Muscle of back (tissue), 13 donors: ENCODE data around the gene ZNF266. TPM values are rescaled to one million over a fixed set of nuclear protein-coding genes. Genes with fewer than 3 reads are reported as not detected.

ENCODE experiments used
- DNase-seq, 3 donors: peaks; one replicate each; pipeline versions ENCODE4 v3.0.0 to v3.0.0-alpha.2; 2013
- long read RNA-seq, 9 donors: transcript quantifications; one replicate each; lab custom pipeline, GENCODE V29; 2026
- polyA plus RNA-seq, 10 donors: library from polyadenylated mRNA; unstranded; fragments of 120-200 nt; gene quantifications; one replicate each; pipeline ENCODE4 v1.2.1, GENCODE V29; 2013; ENCODE audit not compliant: insufficient read length in 10 of 10

The ZNF266 gene
- 10 to 100 TPM; 10.7 to 44.6 (median 24.8) TPM for polyA plus RNA-seq
- long read RNA-seq, donor 1, partial matches to known transcripts, result 0 of 1 reads
- long read RNA-seq, donor 1, other reads (novel, unspliced or antisense), result 0 of 1 reads
- long read RNA-seq, donor 2, result 0 reads
- long read RNA-seq, donor 3, result 0 reads
- long read RNA-seq, donor 4, result 0 reads
- long read RNA-seq, donor 5, result 0 reads
- long read RNA-seq, donor 6, result 0 reads
- long read RNA-seq, donor 7, result 0 reads
- long read RNA-seq, donor 8, result 0 reads
- long read RNA-seq, donor 9, result 0 reads

DNA sequence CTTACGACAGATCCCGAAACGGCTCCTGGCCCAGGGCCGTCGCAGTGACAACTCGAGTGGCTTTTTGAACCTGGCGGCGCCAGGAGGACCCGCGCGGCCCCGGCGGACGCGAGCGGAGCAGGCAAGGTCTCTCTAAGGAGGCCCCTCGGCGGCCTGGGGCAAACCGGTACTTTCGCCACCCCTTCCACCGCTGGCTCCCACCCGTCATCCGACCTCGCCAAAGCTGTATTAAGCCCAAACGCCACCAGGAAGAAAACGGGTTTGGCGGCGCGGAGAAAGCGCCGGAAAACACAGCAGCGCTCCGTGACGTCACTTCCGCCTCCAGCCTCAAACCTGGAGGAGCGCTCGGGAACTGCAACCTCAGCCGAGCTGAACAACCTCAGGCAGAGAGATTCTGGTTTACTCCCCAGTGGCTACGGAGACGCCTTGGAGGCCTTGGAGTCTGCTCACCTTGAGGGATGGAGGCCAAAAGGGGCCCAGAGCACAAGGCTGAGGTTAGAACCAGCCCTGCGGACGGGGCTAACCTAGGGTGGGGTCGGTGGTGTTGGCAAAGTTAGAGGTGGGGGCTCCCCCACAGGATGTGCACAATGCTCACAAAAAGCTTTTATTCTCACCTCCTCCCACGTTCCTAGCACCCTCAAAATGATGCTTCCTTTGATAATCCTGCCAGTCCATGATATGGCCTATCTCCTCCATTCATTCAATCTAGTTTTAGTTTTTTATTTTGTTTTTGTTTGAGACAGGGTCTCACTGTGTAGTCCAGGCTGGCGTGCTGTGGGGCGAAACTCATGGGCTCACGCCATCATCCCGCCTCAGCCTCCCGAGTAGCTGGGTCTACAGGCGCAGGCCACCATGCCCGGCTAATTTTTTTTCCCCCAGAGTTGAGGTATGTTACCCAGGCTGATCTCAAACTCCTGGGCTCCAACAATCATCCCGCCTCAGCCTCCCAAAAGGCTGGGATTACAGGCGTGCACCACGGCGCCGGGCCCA, at the start of gene ZNF266:
Gene ZNF266, minus strand, starts transcription at position 295 of the 990 bp plus-strand sequence. CDS start 15,484 bp downstream, outside the sequence.
- DNase-seq, result peak; percentile 90 to 97 (median 94)

DNA sequence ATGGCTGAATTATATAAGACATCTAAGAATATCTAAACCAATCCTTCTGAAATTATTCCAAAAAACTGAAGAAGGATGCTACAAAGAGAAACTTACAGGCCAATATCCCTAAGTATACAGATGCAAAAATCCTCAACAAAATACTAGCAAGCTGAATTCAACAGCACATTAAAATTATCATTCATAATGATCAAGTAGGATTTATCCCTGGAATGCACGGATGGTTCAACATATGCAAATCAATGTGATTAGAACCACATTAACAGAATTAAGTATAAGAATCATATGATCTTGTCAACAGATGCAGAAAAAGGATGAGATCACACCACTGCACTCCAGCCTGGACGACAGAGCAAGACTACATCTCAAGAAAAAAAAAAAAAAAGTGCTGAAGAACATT, 49.8 kb upstream of the ZNF266 start:
- DNase-seq, result no peak

DNA sequence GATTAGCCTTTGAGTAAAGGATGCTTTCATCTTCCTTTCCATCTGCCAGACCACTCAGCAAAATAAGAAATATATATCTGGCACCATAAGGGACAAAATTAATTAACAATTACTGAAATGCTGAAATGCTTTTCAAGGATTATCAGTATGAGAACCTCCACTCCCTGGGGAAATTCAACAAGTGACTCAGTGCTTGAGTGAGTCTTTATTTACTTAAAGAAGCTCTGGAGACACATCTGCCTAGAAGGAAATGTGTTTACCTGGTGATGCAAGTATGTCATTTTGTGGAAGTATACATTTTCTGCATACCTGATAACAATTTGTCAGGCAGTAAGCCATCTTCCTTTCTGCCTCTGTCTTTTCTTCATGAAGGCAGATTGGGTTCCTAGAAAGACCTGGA, 39.6 kb upstream of the ZNF266 start:
- DNase-seq, result no peak

DNA sequence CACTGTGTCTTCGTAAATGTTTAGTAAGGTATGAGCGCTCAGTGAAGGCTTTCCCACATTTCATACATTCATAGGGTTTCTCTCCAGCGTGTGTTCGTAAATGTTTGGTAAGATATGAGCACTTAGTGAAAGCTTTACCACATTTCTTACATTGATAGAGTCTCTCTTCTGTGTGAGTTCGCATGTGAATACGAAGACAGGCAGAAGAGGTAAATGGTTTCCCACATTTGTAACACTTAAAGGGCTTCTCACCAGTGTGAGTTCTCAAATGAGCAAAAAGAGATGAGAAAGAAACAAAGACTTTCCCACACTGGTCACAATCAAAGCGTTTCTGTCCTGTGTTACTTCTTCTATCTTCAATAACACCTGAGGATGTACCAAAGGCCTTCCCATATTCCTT, 31.8 kb upstream of the ZNF266 start:
- no peak for DNase-seq

DNA sequence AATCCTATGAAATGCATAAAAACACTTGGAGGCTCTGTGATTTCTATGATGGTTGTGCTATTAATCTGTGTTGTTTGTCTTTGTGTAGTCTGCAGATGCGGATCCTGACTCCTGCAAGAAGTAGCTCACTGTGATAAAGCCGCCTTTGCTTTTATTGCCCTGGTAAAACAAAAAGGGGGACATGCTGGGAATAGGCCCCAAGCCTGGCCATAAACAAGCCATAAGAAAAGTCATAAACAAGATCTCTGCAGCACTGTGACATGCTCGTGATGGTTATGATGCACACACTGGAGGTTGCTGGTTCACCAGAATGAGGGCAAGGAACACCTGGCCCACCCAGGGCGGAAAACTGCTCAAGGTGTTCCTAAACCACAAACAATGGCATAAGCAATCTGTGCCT, 26.6 kb upstream of the ZNF266 start:
- DNase-seq, result no peak

DNA sequence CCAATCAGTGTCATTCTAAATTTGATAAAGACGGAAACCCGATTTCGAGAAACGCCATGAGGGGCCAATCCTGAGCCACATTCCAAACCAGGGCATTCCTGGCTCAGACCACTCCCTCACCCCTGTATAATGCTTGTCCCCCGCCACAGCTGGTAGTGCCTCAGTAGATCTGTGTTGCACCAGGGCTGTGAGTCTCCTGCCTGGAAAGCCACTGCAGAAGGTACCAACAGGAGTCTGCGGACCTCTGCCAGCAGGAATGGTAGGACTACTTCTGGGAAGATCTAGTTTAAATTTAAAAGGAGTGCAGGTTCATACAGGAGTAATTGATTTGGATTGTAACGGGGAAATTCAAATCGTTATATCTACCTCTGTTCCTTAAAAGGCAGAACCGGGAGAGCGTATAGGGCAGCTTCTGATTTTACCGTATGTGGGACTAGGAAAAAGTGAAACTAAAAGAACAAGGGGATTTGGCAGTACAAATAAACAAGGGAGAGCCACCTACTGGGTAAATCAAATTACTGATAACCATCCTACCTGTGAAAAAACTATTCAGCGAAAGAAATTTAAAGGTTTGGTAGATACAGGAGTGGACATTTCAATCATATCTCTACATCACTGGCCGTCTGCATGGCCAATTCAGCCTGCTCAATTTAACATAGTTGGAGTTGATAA, 20.8 kb upstream of the ZNF266 start:
- DNase-seq, result no peak

DNA sequence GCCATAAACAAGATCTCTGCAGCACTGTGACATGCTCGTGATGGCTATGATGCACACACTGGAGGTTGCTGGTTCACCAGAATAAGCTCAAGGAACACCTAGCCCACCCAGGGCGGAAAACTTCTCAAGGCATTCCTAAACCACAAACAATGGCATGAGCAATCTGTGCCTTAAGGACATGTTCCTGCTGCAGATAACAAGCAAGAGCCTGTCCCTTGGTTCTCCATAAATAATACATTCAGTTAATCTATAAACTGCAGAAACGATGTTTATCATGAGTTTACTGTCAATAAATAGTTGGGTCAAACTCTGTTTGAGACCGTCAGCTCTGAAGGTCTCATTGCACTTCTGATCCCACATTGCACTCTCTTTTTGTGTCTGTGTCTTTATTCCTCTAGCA, 18.6 kb upstream of the ZNF266 start:
- DNase-seq, result no peak

DNA sequence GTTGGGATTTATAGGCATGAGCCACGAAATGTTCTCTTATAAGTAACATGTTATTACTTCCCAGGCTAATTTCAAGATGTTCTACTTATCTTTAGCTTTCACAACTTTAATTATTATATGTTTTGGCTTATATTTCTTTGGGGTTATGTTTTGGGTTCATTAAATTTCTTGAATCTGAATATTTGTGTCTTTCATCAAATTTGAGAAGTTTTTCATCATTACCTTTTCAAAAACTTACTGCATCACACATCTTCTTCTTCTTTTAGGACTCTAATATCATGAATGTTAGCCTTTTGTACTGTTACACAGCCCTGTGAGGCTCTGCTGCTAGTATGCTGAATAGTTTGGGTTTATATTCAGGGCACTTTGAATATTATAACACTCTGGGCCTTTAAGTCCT, 9.7 kb upstream of the ZNF266 start:
- no peak for DNase-seq

DNA sequence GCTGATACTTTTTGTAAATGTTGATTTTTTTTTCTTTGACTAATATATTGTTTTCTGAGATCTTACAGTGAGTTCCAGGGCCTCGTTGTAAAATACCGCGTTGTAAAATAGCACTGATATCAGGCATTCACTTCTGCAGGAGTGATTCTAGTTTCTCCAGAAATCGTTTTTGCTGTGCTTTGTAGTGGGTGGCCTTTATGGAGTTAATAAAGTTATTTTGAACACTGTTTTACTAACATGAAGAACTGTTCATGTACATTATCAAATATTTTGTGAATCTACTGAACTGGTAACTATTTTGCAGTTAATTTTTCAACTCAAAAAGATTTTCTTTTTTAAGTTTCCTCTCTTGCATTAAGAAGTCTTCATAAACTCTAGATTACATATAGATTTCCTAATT, 985 bp upstream of the ZNF266 start:
- DNase-seq, result no peak

DNA sequence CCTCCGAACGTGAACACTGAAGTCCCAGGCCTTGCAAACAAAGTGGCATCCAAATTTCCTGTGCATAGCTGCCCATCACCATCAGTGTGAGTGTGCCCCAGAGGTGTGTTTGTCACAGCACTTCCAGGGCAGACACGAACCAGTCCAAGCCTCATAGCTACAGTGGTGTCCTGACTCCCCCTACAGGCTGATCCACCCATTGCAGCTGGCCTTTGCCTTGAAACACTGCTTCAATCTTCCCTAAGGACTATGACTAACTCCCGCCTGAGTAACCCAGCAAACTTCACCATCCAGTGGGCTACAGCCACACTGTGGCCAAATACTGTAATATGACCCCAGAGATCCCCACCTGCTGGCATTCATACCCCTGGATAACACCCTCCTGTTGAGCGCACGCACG, 3.9 kb downstream of the ZNF266 start:
- no peak for DNase-seq

DNA sequence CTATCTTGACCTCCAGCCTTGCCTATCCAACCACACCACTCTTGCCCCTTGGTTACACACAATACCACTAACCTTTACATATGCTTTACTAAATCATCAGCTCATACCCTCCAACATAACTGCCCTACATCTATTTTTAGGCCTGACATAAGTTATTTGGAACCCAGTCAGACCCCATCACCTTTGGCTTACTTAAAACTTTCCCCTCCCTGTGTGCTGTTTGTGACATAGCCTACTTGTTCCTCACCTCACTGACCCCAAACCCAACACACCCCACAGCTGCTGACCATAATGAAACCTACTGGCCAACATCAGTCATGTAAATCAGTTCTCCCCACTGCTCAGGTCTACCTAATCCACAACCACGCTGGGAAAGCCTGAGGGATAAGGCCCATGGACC, 4.9 kb downstream of the ZNF266 start:
- no peak for DNase-seq

DNA sequence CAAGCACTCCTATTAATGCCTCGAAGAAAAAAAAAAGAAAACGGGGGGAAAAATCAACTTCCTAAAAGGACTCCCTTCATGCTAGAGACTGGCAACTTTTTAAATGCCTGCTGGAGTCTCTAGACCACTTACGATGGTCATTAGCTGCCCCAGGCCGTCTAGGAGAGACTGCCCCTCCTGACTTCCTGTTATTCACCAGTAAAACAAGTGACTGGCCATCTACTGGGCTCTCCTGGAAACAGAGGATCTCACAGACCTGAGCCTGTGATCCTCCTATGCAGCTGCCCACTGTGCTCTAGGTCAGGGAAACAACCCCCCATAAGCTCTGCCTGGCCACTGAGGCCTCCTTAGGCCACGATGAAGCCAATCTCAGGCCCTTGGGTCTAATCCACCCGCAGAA, 7.4 kb downstream of the ZNF266 start:
- DNase-seq, result no peak

DNA sequence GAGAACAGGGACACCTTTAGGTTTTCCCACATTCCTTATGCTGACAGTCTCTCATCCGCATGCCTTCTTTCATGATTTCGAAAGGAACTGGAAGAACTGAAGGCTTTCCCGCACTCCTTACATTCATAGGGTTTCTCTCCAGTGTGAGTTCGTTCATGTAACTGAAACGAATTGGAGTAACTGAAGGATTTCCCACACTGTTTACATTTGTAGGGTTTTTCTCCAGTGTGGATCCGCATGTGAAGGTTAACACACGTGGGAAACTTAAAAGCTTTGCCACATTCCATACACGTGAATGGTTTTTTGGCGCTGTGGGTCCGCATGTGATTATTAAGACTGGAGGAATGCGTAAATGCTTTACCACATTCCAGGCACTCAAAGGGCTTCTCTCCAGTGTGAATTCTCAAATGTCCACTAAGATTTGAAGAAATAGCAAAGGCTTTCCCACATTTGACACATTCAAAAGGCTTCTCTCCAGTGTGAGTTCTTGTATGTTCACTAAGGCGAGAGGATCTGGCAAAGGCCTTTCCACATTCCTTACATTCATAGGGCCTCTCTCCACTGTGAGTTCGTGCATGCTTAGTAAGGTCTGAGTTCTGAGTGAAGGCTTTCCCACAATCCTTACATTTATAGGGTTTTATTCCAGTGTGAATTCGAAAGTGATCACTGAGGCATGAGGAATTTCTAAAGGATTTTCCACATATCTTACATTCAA, 22.0 kb downstream of the ZNF266 start:
- DNase-seq, result no peak

DNA sequence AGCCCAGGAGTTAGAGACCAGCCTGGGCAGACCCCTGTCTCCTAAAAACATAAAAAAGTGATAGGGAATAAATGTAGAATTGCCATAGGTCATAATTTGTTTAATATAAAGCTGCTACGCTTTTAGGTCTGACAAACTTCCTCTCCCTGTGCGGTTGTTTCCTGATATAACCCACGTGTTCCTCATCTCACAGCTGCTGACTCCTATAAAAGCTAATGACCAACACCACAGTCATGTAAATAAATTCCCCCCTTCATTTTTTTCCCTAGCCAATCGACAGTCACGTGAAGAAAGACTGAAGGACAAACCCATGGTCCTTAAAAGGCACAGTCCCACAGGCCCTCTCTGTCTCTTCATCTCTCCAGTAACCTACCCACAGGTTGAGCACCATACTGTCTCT, 27.5 kb downstream of the ZNF266 start:
- no peak for DNase-seq

DNA sequence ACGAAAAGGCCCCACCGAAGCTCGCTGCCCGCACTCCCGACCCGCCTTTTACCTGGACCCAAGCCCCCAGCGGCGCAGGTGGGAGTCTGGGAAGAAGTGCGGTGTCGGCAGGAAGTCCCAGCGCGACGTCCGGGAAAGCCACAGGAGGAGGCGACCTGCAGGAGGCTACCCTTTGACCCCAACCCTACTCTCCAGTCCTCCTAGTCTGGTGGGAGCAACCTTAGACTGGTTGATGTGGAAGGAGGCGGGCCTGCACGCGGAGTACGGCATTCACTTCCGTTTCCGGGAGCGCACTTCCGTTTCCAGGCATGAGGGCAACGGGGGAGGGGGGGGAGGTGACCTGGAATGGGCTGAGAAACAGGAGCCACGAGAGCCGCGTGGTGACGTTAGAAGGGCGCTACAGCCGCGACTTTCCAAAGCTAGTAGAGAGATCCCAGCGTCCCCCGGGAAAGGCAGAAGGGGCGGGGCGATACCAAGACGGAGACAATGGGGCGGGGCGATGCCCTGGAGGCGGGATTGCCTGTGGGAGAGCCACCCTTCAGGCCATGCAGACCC, 28.5 kb downstream of the ZNF266 start:
- DNase-seq, result peak; percentile 75 to 90 (median 79)

DNA sequence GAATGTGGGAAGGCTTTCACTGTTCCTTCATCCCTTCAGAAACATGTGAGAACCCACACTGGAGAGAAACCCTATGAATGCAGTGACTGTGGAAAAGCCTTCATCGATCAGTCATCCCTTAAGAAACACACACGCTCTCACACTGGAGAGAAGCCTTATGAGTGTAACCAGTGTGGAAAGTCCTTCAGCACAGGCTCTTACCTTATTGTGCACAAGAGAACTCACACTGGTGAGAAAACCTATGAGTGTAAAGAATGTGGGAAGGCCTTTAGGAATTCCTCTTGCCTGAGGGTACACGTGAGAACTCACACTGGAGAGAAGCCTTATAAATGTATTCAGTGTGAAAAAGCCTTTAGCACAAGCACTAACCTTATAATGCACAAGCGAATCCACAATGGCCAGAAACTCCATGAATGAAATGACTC, 54.0 kb downstream of the ZNF266 start:
- no peak for DNase-seq

DNA sequence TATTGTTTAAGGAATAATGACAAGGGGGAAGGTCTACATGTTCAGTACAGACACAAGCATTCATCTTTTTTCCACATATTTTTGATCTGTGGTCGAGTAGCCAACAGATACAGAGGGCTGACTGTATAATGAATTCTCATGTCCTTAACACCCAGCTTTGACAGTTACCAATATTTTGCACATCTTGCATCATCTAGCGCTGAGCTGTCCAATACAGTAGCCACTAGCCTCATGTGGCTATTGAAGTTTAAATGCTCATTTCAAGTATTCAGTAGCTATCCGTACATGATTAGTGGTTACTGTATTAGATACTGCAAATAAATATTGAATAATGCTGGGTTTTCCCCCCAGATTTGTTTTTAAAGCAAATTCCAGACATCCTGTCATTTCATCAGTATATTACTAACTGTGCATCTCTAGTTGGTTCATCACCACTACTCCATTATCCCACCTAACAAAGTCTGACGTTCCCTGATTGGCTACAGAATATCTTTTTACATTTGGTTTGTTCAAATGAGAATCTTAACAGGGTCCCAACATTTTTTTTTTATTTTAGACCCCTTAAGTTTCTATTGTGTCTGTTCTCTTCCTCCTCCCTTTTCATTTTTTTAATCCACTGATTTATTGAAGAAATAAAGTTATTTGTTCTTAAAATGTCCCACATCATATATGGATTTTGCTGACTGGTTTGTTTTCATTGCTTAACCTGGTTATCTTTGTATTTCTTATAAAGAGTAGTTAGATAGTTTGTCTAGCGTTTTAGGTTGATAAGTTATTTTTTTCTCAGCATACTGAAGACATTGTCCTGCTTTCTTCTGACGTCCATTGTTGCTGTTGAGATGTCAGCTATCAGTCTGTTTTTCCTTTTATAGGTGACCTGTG, 64.4 kb downstream of the ZNF266 start:
- no peak for DNase-seq

DNA sequence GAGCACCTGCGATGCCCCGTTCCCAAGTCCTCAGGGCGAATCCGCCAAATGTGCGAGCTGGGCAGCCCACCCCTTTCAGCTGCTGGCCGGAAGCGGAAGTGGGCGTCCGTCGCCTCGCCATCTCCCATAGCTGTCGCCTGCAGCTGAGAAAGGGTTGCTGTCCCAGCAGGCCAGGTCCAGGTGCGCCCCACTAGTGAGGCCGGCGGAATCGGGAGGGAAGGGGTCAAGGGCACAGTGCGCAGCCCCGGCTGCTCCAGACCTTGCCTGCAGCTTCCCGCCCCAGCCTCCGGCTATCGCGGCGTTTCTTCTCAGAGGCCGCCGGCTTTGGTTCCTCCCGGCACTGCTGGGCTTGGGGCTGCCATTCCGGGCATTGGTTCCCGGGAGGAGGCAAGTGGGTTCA, 72.5 kb downstream of the ZNF266 start, which contains the start of gene ZNF177:
Gene ZNF177, plus strand, starts transcription at position 109 of the 400 bp plus-strand sequence. CDS start 15,299 bp downstream, outside the sequence.
- DNase-seq, result peak; percentile 3 to 73 (median 36)
